Measurements from ENCODE around the gene STAB1.
A peak's percentile ranks its signal among the peaks of the same experiment; 100 is the strongest.

Gene STAB1

GRCh38 chr3:52529376-52530333, 34.5 kb downstream of the STAB1 start:
- Histone ChIP-seq H3K4me1 (ENCODE audit: control insufficient read depth in 1 of 2, insufficient read depth in 2 of 2, low read length in 2 of 2) (peaks cover 0 to 9% of the 10 kb centered on the region in 2 donors), H3K27ac (ENCODE audit: low read length) (no peak overlapping the region), H3K4me3 (ENCODE audit: low read depth in 1 of 2, low read length in 2 of 2) (no peak overlapping the region), H3K27me3 (ENCODE audit: low read depth, low read length) (no peaks in the 10 kb centered on the region), H3K9me3 (ENCODE audit: control insufficient read depth in 1 of 2, low read length in 2 of 2) (no peaks in the 10 kb centered on the region), H3K36me3 (ENCODE audit: control insufficient read depth in 1 of 2, insufficient read depth in 2 of 2, low read length in 2 of 2) (peaks cover 0 to 9% of the 10 kb centered on the region in 2 donors)

DNA sequence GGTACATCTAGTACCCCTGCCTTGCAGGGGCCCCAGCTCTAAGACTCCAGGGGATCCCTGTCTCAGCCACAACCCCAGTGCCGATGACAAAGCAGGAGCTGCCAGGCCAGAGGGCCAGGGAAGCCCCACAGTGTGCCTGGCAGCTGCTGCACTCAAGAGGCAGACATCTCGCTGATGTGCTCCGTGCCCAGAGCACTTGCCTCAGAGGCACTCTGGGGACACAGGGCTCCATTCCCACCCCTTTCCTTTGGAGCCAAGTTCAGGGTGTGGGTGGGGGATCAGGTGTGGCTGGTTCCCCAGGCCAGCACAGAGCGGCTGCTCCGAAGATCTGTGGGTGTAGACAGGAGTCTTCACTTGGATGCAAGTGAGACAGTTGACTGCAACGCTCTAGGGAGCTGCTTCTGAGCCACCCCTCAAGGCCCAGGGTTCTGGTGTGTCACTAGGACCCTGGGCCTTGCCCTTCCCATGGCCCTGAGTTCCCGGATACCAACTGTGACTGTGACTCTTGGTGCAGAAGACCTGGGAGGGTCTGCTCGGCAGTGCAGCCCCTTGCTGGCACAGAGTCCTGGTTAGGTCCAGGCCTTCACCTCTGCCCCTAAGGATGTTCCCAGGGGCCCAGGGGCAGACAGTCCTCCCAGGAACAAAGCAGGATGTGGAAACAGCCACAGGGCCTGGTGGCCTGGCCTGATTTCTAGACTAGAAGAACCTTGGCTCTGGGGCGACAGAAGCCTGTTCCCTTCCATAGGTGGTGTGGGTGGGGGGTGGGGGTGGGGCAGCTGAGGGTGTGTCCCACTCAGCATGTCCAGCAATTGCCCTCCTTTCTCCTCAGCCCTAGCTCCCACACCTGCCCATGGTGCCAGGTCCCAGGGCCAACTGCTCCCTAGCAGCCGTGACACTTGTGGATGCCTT, 36.0 kb downstream of the STAB1 start:
- Histone ChIP-seq H3K4me1 (ENCODE audit: control insufficient read depth in 1 of 2, insufficient read depth in 2 of 2, low read length in 2 of 2) (peaks cover 0 to 9% of the 10 kb centered on the region in 2 donors), H3K36me3 (ENCODE audit: control insufficient read depth in 1 of 2, insufficient read depth in 2 of 2, low read length in 2 of 2) (peaks cover 0 to 9% of the 10 kb centered on the region in 2 donors), H3K27ac (ENCODE audit: low read length) (no peak overlapping the region), H3K27me3 (ENCODE audit: low read depth, low read length) (no peaks in the 10 kb centered on the region), H3K9me3 (ENCODE audit: control insufficient read depth in 1 of 2, low read length in 2 of 2) (no peaks in the 10 kb centered on the region), H3K4me3 (ENCODE audit: low read depth in 1 of 2, low read length in 2 of 2) (no peak overlapping the region)

GRCh38 chr3:52531860-52532516, 36.9 kb downstream of the STAB1 start:
- H3K4me3 ChIP-seq (ENCODE audit: low read depth in 1 of 2, low read length in 2 of 2) = no peak overlapping the region
- no peaks in the 10 kb centered on the region for H3K9me3 ChIP-seq (ENCODE audit: control insufficient read depth in 1 of 2, low read length in 2 of 2)
- H3K27ac ChIP-seq (ENCODE audit: low read length) = no peak overlapping the region
- peaks cover 0 to 9% of the 10 kb centered on the region in 2 donors for H3K4me1 ChIP-seq (ENCODE audit: control insufficient read depth in 1 of 2, insufficient read depth in 2 of 2, low read length in 2 of 2)
- peaks cover 0 to 9% of the 10 kb centered on the region in 2 donors for H3K36me3 ChIP-seq (ENCODE audit: control insufficient read depth in 1 of 2, insufficient read depth in 2 of 2, low read length in 2 of 2)
- H3K27me3 ChIP-seq (ENCODE audit: low read depth, low read length) = no peaks in the 10 kb centered on the region

DNA sequence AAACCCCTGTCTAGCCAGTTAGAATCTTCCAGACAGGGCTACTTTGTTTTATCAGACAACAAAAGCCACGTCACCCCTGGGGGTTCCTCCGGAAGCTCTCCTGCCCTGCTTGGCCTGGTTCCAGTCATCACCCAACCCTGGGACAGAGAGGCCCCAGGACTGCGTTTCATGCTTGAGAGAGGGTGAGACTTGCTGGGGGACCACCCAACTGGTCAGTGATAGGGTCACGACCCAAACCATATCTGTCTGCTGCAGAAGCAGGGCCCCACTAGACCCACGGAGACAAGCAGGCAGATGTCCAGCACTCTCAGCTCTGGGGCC, 37.3 kb downstream of the STAB1 start:
- Histone ChIP-seq H3K27ac (ENCODE audit: low read length) (no peak overlapping the region), H3K4me1 (ENCODE audit: control insufficient read depth in 1 of 2, insufficient read depth in 2 of 2, low read length in 2 of 2) (peaks cover 1 to 12% of the 10 kb centered on the region in 2 donors), H3K4me3 (ENCODE audit: low read depth in 1 of 2, low read length in 2 of 2) (peak overlapping the region in 1 of 2 donors; percentile 62)

DNA sequence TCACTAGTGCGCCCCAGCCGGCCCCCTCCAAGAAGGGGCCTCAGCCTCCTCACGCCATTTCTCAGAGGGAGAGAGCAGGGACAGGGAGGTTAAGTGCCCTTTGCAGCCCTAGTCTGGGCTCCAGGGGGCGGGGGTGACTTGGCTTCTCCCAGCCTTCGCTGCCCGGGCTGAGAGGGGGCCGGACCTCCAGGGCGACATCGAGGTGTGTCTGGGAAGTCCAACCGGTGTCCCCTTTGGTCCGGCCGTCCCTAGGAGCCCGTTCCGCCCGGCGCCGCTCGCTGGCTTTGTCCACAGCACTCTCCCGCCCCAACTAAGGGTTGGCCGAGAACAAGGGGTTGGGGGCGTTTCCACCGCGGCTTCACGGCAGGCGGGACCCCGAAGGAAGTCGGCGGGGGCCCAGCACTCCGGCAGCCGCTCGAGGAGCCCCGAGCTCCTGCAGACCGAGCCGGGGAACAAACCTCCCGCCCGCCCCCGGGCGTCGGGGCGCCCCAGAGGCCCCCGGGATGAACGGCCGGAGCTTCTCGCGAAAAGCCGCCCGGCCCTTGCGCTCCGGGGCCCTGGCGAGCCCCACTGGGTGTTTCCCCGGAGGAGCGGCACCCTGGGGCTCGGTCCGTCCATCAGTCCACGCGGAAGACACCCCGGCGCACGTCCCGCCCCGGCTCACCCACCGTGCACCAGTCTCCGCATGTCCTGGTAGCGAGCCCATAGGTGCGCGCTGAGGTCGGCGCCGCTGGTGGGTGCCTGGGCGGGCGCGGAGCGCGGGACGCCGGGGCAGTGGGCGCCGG, 37.9 kb downstream of the STAB1 start:
- H3K9me3 ChIP-seq (ENCODE audit: control insufficient read depth in 1 of 2, low read length in 2 of 2) = no peaks in the 10 kb centered on the region
- H3K4me1 ChIP-seq (ENCODE audit: control insufficient read depth in 1 of 2, insufficient read depth in 2 of 2, low read length in 2 of 2) = peaks cover 7 to 18% of the 10 kb centered on the region in 2 donors
- peak overlapping the region in 1 of 2 donors; percentile 62 for H3K4me3 ChIP-seq (ENCODE audit: low read depth in 1 of 2, low read length in 2 of 2)
- H3K27ac ChIP-seq (ENCODE audit: low read length) = no peak overlapping the region
- H3K27me3 ChIP-seq (ENCODE audit: low read depth, low read length) = no peaks in the 10 kb centered on the region
- H3K36me3 ChIP-seq (ENCODE audit: control insufficient read depth in 1 of 2, insufficient read depth in 2 of 2, low read length in 2 of 2) = peaks cover 0 to 1% of the 10 kb centered on the region in 2 donors

More for the DNA sequence above, 37.3 kb downstream of the STAB1 start:
- H3K36me3 ChIP-seq (ENCODE audit: control insufficient read depth in 1 of 2, insufficient read depth in 2 of 2, low read length in 2 of 2) = peaks cover 0 to 7% of the 10 kb centered on the region in 2 donors
- no peaks in the 10 kb centered on the region for H3K27me3 ChIP-seq (ENCODE audit: low read depth, low read length)
- H3K9me3 ChIP-seq (ENCODE audit: control insufficient read depth in 1 of 2, low read length in 2 of 2) = no peaks in the 10 kb centered on the region

DNA sequence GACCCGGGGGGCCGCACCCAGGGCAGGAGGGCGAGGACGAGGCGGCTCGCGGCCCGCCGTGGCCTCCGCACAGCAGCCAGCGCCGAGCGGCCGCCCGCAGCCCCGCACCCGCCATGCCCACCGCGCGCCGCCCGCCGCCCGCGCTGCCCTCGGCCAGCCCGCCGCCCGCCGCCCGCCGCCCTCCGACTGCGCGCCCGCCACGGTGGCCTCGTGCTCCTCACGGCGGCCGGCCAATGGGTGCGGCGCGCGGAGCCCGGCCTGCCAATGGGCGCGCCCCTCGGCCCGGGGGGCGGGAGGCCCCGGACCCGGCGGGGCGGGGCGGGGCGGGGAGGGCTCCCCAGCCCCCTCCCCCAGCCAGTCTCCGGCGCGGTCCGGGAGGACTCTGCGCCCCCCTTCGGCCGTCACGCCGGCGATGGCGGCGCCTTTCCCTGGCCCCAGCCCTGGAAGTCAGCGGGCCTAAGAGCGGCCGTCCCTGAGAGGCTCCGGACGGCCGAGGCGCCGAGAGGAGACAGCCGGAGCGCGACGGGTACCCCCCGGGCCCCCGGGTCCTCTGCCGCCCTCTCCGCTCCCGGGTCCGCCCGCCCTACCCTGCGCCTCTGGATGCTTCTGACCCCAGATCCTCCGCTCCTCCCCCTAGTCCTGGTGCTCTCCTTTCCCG, 38.6 kb downstream of the STAB1 start, which contains the start of gene NT5DC2:
TSS of gene NT5DC2 (minus strand) at position 235 of the 658 bp plus-strand sequence. CDS start at position 115, 120 bp downstream.
- Histone ChIP-seq H3K4me1 (ENCODE audit: control insufficient read depth in 1 of 2, insufficient read depth in 2 of 2, low read length in 2 of 2) (peaks cover 8 to 25% of the 10 kb centered on the region in 2 donors), H3K4me3 (ENCODE audit: low read depth in 1 of 2, low read length in 2 of 2) (peak within 1 kb of the TSS; percentile 33 to 63), H3K9me3 (ENCODE audit: control insufficient read depth in 1 of 2, low read length in 2 of 2) (no peaks in the 10 kb centered on the region), H3K36me3 (ENCODE audit: control insufficient read depth in 1 of 2, insufficient read depth in 2 of 2, low read length in 2 of 2) (no peaks in the 10 kb centered on the region), H3K27ac (ENCODE audit: low read length) (no peak within 1 kb of the TSS), H3K27me3 (ENCODE audit: low read depth, low read length) (no peaks in the 10 kb centered on the region)

DNA sequence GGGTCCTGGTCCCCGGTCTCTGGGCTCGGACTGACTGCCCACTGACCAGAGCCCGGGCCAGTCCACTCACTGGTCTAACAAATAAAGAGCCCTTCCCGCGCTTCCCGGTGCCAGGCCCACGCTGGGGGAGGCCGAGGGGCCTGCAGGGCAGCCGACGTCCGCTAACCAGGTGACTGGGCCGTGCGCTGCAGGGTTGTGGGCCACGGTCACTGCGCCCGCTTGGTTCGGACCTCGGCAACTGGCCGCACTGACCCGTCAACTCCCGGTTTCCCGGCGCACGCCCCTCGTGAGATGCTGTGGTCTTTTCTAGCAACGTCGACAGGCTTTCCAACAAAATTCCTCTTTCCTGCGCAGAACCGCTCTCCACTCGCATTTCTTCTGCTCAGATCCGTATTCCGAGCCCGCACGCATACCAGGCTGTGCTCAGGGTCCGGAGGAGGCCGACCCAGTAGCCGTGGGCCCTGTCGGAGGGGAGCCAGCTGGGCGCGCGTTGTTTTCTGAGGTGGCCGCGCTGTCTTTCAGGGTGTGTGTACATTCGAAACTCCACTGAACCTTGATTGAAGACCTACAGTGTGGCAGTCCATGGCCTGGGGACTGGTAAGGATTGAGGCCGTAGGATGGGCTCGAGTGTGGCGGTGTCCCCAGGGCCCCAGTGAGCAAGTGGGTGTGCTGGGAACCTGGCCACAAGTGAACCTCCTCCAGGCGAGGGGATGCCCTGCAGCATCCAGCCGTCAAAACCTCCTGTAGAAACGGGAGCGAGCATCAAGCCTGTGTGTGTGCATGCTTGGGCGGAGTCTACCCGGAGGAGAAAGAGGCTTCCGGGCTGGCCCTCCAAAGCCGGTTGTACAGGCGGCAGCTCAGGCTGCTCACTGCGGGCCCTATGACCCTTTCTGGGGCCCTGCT, 39.4 kb downstream of the STAB1 start:
- no peaks in the 10 kb centered on the region for H3K27me3 ChIP-seq (ENCODE audit: low read depth, low read length)
- H3K4me3 ChIP-seq (ENCODE audit: low read depth in 1 of 2, low read length in 2 of 2) = peak overlapping the region; percentile 33 to 63
- H3K27ac ChIP-seq (ENCODE audit: low read length) = no peak overlapping the region
- H3K4me1 ChIP-seq (ENCODE audit: control insufficient read depth in 1 of 2, insufficient read depth in 2 of 2, low read length in 2 of 2) = peaks cover 8 to 32% of the 10 kb centered on the region in 2 donors
- H3K9me3 ChIP-seq (ENCODE audit: control insufficient read depth in 1 of 2, low read length in 2 of 2) = no peaks in the 10 kb centered on the region
- no peaks in the 10 kb centered on the region for H3K36me3 ChIP-seq (ENCODE audit: control insufficient read depth in 1 of 2, insufficient read depth in 2 of 2, low read length in 2 of 2)

DNA sequence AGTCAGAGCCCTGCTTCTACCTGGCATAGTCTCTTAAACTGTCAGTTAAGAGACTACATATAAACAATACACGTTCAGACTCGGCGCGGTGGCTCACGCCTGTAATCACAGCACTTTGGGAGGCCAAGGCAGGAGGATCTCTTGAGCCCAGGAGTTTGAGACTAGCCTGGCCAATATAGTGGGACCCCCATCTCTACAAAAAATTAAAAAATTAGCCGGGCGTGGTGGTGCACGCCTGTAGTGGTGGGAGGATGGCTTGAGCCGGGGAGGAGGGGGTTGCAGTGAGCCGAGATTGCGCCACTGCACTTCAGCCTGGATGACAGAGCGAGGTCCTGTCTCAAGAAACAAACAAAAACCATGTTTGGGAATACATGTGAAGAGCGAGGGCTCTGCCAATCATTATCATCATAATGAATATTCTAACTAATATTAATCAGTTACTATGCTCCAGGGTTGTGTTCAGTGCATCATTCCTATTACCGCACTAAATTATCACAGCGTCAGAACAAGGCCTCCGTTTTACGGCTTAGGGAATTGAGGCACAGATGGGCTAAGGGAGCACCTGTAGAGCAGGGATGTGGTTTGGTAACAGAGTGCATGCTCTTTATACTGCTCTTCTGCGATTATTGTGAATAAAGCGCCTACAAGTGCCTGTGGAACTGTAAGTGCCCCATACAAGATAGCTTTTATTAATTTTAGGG, 40.4 kb downstream of the STAB1 start:
- Histone ChIP-seq H3K27ac (ENCODE audit: low read length) (no peak overlapping the region), H3K4me1 (ENCODE audit: control insufficient read depth in 1 of 2, insufficient read depth in 2 of 2, low read length in 2 of 2) (peaks cover 8 to 32% of the 10 kb centered on the region in 2 donors), H3K9me3 (ENCODE audit: control insufficient read depth in 1 of 2, low read length in 2 of 2) (no peaks in the 10 kb centered on the region), H3K36me3 (ENCODE audit: control insufficient read depth in 1 of 2, insufficient read depth in 2 of 2, low read length in 2 of 2) (no peaks in the 10 kb centered on the region), H3K4me3 (ENCODE audit: low read depth in 1 of 2, low read length in 2 of 2) (peak overlapping the region; percentile 45 to 75), H3K27me3 (ENCODE audit: low read depth, low read length) (no peaks in the 10 kb centered on the region)

- no peaks in the 10 kb centered on the region for H3K27me3 ChIP-seq (ENCODE audit: low read depth, low read length)
- H3K4me1 ChIP-seq (ENCODE audit: control insufficient read depth in 1 of 2, insufficient read depth in 2 of 2, low read length in 2 of 2) = peaks cover 8 to 32% of the 10 kb centered on the region in 2 donors
- no peak overlapping the region for H3K27ac ChIP-seq (ENCODE audit: low read length)
- peak overlapping the region; percentile 45 to 75 for H3K4me3 ChIP-seq (ENCODE audit: low read depth in 1 of 2, low read length in 2 of 2)
- peaks cover 1 to 3% of the 10 kb centered on the region in 2 donors for H3K36me3 ChIP-seq (ENCODE audit: control insufficient read depth in 1 of 2, insufficient read depth in 2 of 2, low read length in 2 of 2)
- H3K9me3 ChIP-seq (ENCODE audit: control insufficient read depth in 1 of 2, low read length in 2 of 2) = no peaks in the 10 kb centered on the region
These were observed 40.9 kb downstream of the STAB1 start for GRCh38 chr3:52536112-52536368.
